ENCODE data around the gene C17orf100. TPM values are rescaled to one million over a fixed set of nuclear protein-coding genes. Genes with fewer than 3 reads are reported as not detected.
A peak's percentile ranks its signal among the peaks of the same experiment; 100 is the strongest.

The C17orf100 gene
- 2.1 TPM for polyA plus RNA-seq (2013, experiment 1 of 2)
- 1.9 TPM for polyA plus RNA-seq (2013, experiment 2 of 2)

- H3K4me3 ChIP-seq (ENCODE audit: insufficient read depth in 1 of 2, low read depth in 1 of 2, low read length in 2 of 2), result peak within 1 kb of the TSS; percentile 78 to 98
- peak within 1 kb of the TSS; percentile 45 for H2BK120ac ChIP-seq (ENCODE audit: low read depth, low read length)
- H4K8ac ChIP-seq (ENCODE audit: low read length), result peak within 1 kb of the TSS; percentile 98
- peak within 1 kb of the TSS; percentile 98 for H3K9ac ChIP-seq (ENCODE audit: low read length)
- H2BK15ac ChIP-seq (ENCODE audit: low read depth, poor library complexity, severe bottlenecking), result peak within 1 kb of the TSS; percentile 8
- peak within 1 kb of the TSS; percentile 99 for H4K91ac ChIP-seq (ENCODE audit: low read length)
- H2AK5ac ChIP-seq (ENCODE audit: low read length, severe bottlenecking), result peak within 1 kb of the TSS; percentile 47
- H3K27ac ChIP-seq (ENCODE audit: low read length, poor library complexity, severe bottlenecking), result peak within 1 kb of the TSS; percentile 74
- peak within 1 kb of the TSS; percentile 79 for H3K4me2 ChIP-seq (ENCODE audit: low read length, poor library complexity, severe bottlenecking)
- H3K9me3 ChIP-seq (ENCODE audit: control insufficient read depth, low read length), result no peaks in the 10 kb centered on the region
- peak within 1 kb of the TSS; percentile 80 to 89 for H3K4ac ChIP-seq (ENCODE audit: low read depth in 1 of 2, low read length in 2 of 2)
- H3K23ac ChIP-seq (ENCODE audit: low read length in 2 of 2), result no peak within 1 kb of the TSS
- DNase-seq, result peak; percentile 97
- H2AFZ ChIP-seq (ENCODE audit: low read depth, low read length), result peak within 1 kb of the TSS; percentile 98
- WGBS, result 3% methylated on average over 34 of the region's 35 CpGs
- peaks cover 3 to 32% of the 10 kb centered on the region in 2 experiments for H3K36me3 ChIP-seq (ENCODE audit: control insufficient read depth in 1 of 2, insufficient read depth in 2 of 2, low read depth in 1 of 2, low read length in 2 of 2)
- H3K27me3 ChIP-seq (ENCODE audit: control insufficient read depth in 1 of 2, insufficient read depth in 1 of 2, low read length in 2 of 2), result peaks cover 14 to 16% of the 10 kb centered on the region in 2 experiments
- no peak within 1 kb of the TSS for H2BK5ac ChIP-seq (ENCODE audit: low read depth, low read length, poor library complexity, severe bottlenecking)
- H3K14ac ChIP-seq (ENCODE audit: low read length in 2 of 2), result peak within 1 kb of the TSS in 1 of 2 experiments; percentile 81
- peaks cover 15% of the 10 kb centered on the region for H3K4me1 ChIP-seq (ENCODE audit: control insufficient read depth, insufficient read depth, low read depth, low read length)
- H3K79me1 ChIP-seq (replicated peaks; ENCODE audit: low read length, poor library complexity, severe bottlenecking), result peaks cover 19% of the 10 kb centered on the region
- H3K18ac ChIP-seq (ENCODE audit: low read depth in 1 of 2, low read length in 2 of 2), result peak within 1 kb of the TSS; percentile 95 to 97
- peak within 1 kb of the TSS in 1 of 2 experiments; percentile 52 for H2BK12ac ChIP-seq (ENCODE audit: low read length in 2 of 2)
These were observed at the start of gene C17orf100, which contains the start of gene MED31 for GRCh38 chr17:6651354-6651918. C17orf100 (plus strand) TSS chr17:6651762; CDS start chr17:6651914, 152 bp downstream. MED31 (minus strand) TSS chr17:6651605; CDS start chr17:6651528, 77 bp downstream.

DNA sequence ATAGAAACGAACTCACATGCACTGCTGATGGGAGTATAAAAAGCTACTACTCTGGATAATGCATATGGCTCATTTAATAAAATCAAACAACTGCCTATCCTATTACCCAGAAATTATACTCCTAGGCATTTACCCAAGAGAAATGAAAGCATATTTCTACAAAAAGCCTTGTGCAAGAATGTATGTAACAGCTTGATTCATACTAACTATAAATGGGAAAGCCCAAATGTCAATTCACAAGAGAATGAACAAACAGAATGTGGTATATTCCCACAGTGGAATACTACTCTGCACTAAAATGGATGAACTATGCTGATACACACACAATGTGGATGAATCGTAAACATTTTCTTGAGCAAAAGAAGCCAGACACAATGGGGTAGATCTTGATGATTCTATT is 49.4 kb upstream of the C17orf100 start:
- no peak overlapping the region for H3K4me3 ChIP-seq (ENCODE audit: insufficient read depth in 1 of 2, low read depth in 1 of 2, low read length in 2 of 2)
- H2BK5ac ChIP-seq (ENCODE audit: low read depth, low read length, poor library complexity, severe bottlenecking), result no peak overlapping the region
- no peak overlapping the region for H3K9ac ChIP-seq (ENCODE audit: low read length)
- H3K4me1 ChIP-seq (ENCODE audit: control insufficient read depth, insufficient read depth, low read depth, low read length), result no peaks in the 10 kb centered on the region
- DNase-seq, result no peak
- H3K18ac ChIP-seq (ENCODE audit: low read depth in 1 of 2, low read length in 2 of 2), result no peak overlapping the region
- no peak overlapping the region for H4K8ac ChIP-seq (ENCODE audit: low read length)
- no peak overlapping the region for H2BK12ac ChIP-seq (ENCODE audit: low read length in 2 of 2)
- no peak overlapping the region for H2BK120ac ChIP-seq (ENCODE audit: low read depth, low read length)
- H3K23ac ChIP-seq (ENCODE audit: low read length in 2 of 2), result no peak overlapping the region
- H2AFZ ChIP-seq (ENCODE audit: low read depth, low read length), result no peak overlapping the region
- no peak overlapping the region for H2BK15ac ChIP-seq (ENCODE audit: low read depth, poor library complexity, severe bottlenecking)
- peaks cover 20 to 91% of the 10 kb centered on the region in 2 experiments for H3K36me3 ChIP-seq (ENCODE audit: control insufficient read depth in 1 of 2, insufficient read depth in 2 of 2, low read depth in 1 of 2, low read length in 2 of 2)
- WGBS, result 100% methylated on average over 2 of the region's 2 CpGs
- peaks cover 29% of the 10 kb centered on the region for H3K79me1 ChIP-seq (replicated peaks; ENCODE audit: low read length, poor library complexity, severe bottlenecking)
- no peak overlapping the region for H3K4me2 ChIP-seq (ENCODE audit: low read length, poor library complexity, severe bottlenecking)
- H3K27me3 ChIP-seq (ENCODE audit: control insufficient read depth in 1 of 2, insufficient read depth in 1 of 2, low read length in 2 of 2), result no peaks in the 10 kb centered on the region
- no peak overlapping the region for H4K91ac ChIP-seq (ENCODE audit: low read length)
- H3K9me3 ChIP-seq (ENCODE audit: control insufficient read depth, low read length), result no peaks in the 10 kb centered on the region
- no peak overlapping the region for H3K14ac ChIP-seq (ENCODE audit: low read length in 2 of 2)
- H3K27ac ChIP-seq (ENCODE audit: low read length, poor library complexity, severe bottlenecking), result no peak overlapping the region
- no peak overlapping the region for H2AK5ac ChIP-seq (ENCODE audit: low read length, severe bottlenecking)
- no peak overlapping the region for H3K4ac ChIP-seq (ENCODE audit: low read depth in 1 of 2, low read length in 2 of 2)

DNA sequence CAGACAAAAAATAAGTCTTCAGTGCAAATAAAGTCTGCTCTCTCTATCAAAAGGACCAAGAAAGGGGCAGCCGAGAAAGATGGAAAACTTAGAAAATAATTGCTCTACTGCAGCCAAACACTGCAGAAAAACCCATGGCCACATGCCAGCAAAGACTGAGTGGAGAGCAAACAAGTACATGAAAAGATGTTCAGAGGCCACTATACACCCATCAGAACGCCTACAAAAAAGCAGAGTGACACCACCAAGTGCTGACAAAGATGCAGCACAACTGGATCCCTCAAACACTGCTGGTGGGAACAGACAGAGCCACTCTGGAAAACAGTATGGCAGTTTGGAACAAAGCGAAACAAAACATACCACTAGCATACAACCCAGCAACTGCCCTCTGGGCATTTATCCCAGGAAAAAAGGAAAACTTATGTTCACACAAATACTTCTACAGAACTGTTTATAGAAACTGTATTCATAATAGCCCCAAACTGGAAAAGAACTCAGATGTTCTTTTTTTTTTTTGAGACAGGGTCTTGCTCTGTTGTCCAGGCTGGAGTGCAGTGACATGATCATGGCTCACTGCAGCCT is 47.7 kb upstream of the C17orf100 start:
- Histone ChIP-seq H3K27ac (ENCODE audit: low read length, poor library complexity, severe bottlenecking) (no peak overlapping the region), H3K18ac (ENCODE audit: low read depth in 1 of 2, low read length in 2 of 2) (no peak overlapping the region), H2BK15ac (ENCODE audit: low read depth, poor library complexity, severe bottlenecking) (no peak overlapping the region), H3K79me1 (replicated peaks; ENCODE audit: low read length, poor library complexity, severe bottlenecking) (peaks cover 29% of the 10 kb centered on the region), H2AK5ac (ENCODE audit: low read length, severe bottlenecking) (no peak overlapping the region), H2BK5ac (ENCODE audit: low read depth, low read length, poor library complexity, severe bottlenecking) (no peak overlapping the region), H3K4me3 (ENCODE audit: insufficient read depth in 1 of 2, low read depth in 1 of 2, low read length in 2 of 2) (no peak overlapping the region), H2BK120ac (ENCODE audit: low read depth, low read length) (no peak overlapping the region), H3K9me3 (ENCODE audit: control insufficient read depth, low read length) (no peaks in the 10 kb centered on the region), H4K91ac (ENCODE audit: low read length) (no peak overlapping the region), H3K4me1 (ENCODE audit: control insufficient read depth, insufficient read depth, low read depth, low read length) (no peaks in the 10 kb centered on the region), H4K8ac (ENCODE audit: low read length) (no peak overlapping the region), H3K36me3 (ENCODE audit: control insufficient read depth in 1 of 2, insufficient read depth in 2 of 2, low read depth in 1 of 2, low read length in 2 of 2) (peaks cover 22 to 91% of the 10 kb centered on the region in 2 experiments), H3K9ac (ENCODE audit: low read length) (no peak overlapping the region), H3K23ac (ENCODE audit: low read length in 2 of 2) (no peak overlapping the region), H3K4me2 (ENCODE audit: low read length, poor library complexity, severe bottlenecking) (no peak overlapping the region), H3K27me3 (ENCODE audit: control insufficient read depth in 1 of 2, insufficient read depth in 1 of 2, low read length in 2 of 2) (no peaks in the 10 kb centered on the region), H3K4ac (ENCODE audit: low read depth in 1 of 2, low read length in 2 of 2) (no peak overlapping the region), H2BK12ac (ENCODE audit: low read length in 2 of 2) (no peak overlapping the region), H2AFZ (ENCODE audit: low read depth, low read length) (no peak overlapping the region), H3K14ac (ENCODE audit: low read length in 2 of 2) (no peak overlapping the region)
- 91% methylated on average over 3 of the region's 3 CpGs for WGBS
- no peak for DNase-seq

DNA sequence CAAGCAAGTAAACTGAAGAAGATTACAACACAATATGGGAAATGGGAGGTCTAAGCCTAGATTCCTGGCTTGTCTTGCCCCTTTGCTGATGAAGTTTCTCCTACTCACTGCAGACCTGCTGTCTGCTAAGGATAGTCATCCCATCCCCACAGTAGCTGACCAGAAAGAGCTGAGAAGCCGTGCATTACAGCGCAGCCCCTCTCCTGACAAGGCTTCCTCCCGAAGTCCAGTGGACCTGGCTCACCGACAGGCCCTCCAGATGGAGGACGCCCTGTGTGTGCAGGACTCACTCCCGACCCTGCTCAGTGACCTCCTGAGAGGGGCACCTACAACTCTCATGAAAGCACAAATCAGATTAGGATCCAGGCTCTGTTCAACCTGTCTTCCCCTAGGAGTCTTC is 46.4 kb upstream of the C17orf100 start:
- Histone ChIP-seq H2BK15ac (ENCODE audit: low read depth, poor library complexity, severe bottlenecking) (no peak overlapping the region), H3K79me1 (replicated peaks; ENCODE audit: low read length, poor library complexity, severe bottlenecking) (peaks cover 33% of the 10 kb centered on the region), H3K27ac (ENCODE audit: low read length, poor library complexity, severe bottlenecking) (no peak overlapping the region), H4K91ac (ENCODE audit: low read length) (no peak overlapping the region), H3K4ac (ENCODE audit: low read depth in 1 of 2, low read length in 2 of 2) (no peak overlapping the region), H3K4me3 (ENCODE audit: insufficient read depth in 1 of 2, low read depth in 1 of 2, low read length in 2 of 2) (no peak overlapping the region), H3K14ac (ENCODE audit: low read length in 2 of 2) (no peak overlapping the region), H3K4me2 (ENCODE audit: low read length, poor library complexity, severe bottlenecking) (no peak overlapping the region), H2AFZ (ENCODE audit: low read depth, low read length) (no peak overlapping the region), H3K4me1 (ENCODE audit: control insufficient read depth, insufficient read depth, low read depth, low read length) (no peaks in the 10 kb centered on the region), H3K36me3 (ENCODE audit: control insufficient read depth in 1 of 2, insufficient read depth in 2 of 2, low read depth in 1 of 2, low read length in 2 of 2) (peaks cover 24 to 91% of the 10 kb centered on the region in 2 experiments), H3K9me3 (ENCODE audit: control insufficient read depth, low read length) (no peaks in the 10 kb centered on the region), H3K18ac (ENCODE audit: low read depth in 1 of 2, low read length in 2 of 2) (no peak overlapping the region), H2BK12ac (ENCODE audit: low read length in 2 of 2) (no peak overlapping the region), H3K23ac (ENCODE audit: low read length in 2 of 2) (no peak overlapping the region), H2BK120ac (ENCODE audit: low read depth, low read length) (no peak overlapping the region), H4K8ac (ENCODE audit: low read length) (no peak overlapping the region), H2BK5ac (ENCODE audit: low read depth, low read length, poor library complexity, severe bottlenecking) (no peak overlapping the region), H3K27me3 (ENCODE audit: control insufficient read depth in 1 of 2, insufficient read depth in 1 of 2, low read length in 2 of 2) (no peaks in the 10 kb centered on the region), H2AK5ac (ENCODE audit: low read length, severe bottlenecking) (no peak overlapping the region), H3K9ac (ENCODE audit: low read length) (no peak overlapping the region)
- no peak for DNase-seq
- WGBS, result 96% methylated on average over 6 of the region's 6 CpGs
